ENCODE measurements around the gene ZNF579. TPM values are rescaled to one million over a fixed set of nuclear protein-coding genes. Genes with fewer than 3 reads are reported as not detected.

The ZNF579 gene, protein sequence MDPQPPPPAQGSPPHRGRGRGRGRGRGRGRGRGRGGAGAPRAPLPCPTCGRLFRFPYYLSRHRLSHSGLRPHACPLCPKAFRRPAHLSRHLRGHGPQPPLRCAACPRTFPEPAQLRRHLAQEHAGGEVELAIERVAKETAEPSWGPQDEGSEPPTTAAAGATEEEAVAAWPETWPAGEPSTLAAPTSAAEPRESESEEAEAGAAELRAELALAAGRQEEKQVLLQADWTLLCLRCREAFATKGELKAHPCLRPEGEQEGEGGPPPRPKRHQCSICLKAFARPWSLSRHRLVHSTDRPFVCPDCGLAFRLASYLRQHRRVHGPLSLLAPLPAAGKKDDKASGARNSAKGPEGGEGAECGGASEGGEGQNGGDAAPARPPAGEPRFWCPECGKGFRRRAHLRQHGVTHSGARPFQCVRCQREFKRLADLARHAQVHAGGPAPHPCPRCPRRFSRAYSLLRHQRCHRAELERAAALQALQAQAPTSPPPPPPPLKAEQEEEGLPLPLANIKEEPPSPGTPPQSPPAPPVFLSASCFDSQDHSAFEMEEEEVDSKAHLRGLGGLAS
- total RNA-seq = 7.2 and 13.8 TPM in 2 replicates

DNA sequence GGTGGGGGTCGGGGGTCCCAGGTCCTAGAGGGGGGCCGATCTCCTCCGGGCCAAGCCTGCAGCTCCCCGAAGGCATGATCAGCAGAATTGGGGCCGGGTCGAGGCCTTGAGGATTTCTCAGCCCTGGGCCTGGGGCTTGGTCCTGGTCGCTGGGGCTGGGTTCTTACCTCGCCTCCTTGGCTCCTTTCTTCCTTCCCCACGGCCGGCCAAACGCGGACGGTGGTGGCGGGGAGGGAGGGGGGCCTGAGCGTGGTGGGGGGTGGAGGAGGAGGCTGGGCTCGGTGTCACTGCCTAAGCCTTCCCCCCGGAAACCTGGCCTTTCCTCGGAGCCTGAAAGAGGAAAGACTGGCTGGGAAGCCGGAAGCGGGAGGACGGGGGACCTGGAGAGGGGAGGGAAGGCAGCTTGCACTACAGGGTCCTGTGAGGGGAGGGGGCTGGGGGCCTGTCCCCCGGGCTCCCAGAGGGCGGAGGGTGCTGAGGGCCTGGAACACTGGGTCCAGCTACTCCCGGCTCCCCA is at the start of gene ZNF579:
ZNF579 (minus strand) TSS at position 221 of the 517 bp plus-strand sequence. CDS start 1,209 bp downstream, outside the sequence.

DNA sequence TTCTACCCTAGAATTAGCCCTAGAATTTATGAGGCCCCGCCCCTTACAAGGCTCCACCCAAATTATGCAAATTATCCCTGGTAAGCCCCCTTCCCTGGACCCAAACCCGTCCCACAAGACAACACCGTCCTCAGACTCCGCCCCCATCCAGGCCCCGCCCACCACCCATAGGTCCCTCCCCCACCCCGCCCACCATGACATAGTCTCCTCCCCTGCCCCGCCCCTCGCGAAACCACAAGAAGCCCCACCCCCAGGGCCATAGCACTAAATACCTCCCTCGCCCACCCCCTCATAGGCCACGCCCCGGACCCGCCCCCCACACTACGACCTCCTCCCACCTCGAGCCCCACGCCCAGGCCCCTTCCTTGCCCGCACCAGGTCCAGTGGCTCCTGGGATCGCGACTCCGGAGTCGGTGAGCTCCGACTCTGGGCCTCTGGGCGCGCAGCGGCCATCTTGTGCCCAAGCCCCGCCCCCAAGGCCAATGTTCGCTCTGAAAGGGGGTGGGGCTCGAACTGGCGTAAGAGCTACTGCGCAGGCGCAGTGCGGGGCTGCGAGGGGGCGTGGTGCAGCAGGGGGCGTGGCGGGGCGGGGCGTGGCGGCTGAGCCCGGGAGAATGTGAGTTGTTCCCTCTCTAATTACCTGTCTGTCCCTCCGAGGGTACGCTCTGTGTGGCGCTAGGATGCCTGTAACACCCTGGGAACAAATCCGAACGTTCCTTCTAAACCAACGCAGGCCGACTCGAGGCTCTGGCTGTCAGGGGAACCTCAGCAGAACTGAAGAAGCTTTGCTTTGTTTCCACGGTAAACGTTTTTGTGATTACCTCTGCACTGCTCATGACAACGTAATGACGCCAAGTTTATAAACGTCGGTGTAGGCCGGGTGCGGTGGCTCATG is 43.7 kb upstream of the ZNF579 start, which contains the start of gene ZNF784:
ZNF784 (minus strand) TSS at position 458 of the 895 bp plus-strand sequence; CDS start at position 453, 5 bp downstream.

DNA sequence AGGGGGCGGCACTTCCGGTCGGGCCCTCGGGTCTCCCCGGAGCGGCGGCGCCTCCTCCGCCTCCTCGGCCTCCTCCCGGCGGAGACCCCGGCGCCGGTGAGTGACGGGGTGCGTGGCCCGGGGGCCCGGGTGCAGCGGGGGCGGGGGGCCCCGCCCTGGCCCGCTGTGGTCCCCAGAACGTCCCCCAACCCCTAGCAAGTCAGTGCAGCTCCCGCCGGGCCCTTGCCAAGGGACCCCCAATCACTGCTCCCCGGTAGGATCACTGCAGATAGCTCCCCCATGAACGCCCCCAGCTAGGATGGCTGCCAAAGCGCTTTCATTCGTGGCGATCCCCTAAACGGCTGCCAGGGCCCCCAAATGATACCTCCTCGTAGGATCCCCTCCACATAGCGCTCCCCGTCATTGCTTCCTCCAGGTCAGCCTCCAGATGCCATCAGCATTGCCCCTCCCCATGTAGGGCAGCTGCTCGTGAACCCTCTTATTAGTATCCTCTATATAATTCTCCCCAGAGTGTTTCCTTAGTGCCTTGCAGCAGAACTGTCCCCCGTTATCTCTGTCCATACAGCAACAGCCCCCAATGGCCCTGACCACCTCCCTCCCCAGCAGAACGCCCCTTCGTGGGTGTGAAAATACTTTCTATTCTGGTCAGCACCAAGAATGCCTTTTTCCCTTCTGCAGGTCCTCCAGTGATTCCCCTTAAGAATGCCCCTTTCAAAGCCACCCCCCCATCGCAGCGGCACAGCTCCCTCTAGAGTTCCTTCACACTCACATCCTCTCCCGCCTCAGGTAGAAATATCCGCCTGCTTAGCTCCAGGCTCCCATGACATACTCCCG is 25.2 kb upstream of the ZNF579 start, which contains the start of gene ZNF865:
ZNF865 (plus strand) TSS at position 11 of the 834 bp plus-strand sequence. CDS start 7,972 bp downstream, outside the sequence.

DNA sequence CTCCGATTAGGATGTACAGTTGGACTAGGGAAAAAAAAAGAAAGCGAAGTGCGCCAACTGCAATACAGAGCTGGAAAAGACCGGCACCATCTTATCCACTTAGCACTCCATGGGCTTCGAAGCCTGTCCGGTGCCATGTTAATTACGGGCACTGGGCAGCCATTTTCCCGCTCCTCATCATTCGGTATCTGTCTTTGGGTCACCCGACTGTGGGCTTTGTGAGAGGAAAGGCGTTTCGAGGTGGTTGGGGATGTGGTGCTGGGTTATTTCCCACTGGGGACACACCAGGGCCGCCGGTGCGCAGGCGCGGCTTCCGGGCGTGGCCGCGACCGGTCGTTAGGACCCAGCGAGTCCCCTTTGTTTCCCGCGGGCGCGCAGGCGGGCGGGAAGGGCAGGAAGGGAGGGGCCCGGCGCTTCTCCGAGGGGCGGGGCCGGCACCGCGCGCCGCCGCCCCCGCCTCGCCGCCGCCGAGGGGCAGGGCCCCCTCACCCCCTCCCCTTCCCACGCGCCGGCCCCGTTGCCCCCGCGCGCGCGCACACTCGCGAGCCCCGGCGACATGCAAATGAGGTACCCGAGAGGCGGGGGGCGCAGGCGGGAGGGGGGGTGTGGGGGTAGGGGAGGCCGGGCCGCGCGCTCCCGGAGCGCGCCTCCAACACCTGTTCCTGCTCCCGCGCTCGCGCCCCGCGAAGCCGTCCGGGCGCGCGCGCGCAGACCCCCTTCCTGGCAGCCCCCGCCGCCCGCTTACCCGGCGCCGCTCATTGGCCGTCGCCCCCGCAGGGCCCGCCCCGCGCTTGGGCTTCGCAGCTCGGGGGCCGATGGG is 19.4 kb upstream of the ZNF579 start, which contains the start of gene ZNF524:
ZNF524 (plus strand) TSS at position 447 of the 820 bp plus-strand sequence. CDS start 1,825 bp downstream, outside the sequence.

DNA sequence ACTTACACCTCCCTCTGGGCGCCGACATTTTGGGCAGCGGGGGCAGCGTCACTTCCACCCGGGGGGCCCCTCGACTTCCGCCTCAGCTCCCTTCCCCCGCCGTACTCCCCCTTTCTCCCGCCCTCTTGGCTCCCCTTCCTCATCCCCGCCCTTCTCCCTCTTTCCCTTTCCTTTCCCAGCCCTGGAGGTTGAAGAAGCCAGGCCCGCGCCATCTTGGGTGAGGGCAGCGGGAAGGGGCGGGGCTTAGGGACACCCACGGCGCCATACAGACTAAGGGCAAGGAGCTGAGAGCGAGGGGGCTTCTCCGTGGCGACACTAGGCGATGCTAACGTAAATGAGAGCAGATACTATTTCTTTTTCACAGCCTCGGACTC is 18.8 kb upstream of the ZNF579 start, which contains the start of gene FIZ1:
FIZ1 (minus strand) TSS at position 50 of the 374 bp plus-strand sequence. CDS start 1,652 bp downstream, outside the sequence.

DNA sequence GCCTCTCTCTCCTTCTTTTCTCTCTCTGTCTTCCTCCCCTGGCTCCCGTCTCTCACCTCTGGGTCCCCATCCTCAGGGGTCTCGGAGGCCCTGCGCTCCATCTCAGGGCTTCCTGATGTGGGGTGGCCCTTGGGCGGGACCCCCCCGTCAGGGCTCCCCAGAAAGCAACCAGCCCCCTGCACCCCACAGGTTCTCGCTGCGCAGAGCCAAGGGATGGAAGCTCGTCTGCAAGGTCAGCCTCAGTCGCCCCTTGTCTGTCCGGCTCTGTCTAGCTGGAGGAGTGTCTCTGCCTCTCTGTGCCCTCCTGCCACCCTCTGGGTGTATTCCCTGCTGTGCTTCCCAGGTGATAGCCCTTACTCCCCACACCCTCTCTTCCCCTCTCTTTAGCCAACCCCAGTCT is 35.2 kb downstream of the ZNF579 start, which contains the start of gene SBK3:
SBK3 (minus strand) TSS at position 101 of the 400 bp plus-strand sequence; CDS start at position 101, 0 bp downstream.

DNA sequence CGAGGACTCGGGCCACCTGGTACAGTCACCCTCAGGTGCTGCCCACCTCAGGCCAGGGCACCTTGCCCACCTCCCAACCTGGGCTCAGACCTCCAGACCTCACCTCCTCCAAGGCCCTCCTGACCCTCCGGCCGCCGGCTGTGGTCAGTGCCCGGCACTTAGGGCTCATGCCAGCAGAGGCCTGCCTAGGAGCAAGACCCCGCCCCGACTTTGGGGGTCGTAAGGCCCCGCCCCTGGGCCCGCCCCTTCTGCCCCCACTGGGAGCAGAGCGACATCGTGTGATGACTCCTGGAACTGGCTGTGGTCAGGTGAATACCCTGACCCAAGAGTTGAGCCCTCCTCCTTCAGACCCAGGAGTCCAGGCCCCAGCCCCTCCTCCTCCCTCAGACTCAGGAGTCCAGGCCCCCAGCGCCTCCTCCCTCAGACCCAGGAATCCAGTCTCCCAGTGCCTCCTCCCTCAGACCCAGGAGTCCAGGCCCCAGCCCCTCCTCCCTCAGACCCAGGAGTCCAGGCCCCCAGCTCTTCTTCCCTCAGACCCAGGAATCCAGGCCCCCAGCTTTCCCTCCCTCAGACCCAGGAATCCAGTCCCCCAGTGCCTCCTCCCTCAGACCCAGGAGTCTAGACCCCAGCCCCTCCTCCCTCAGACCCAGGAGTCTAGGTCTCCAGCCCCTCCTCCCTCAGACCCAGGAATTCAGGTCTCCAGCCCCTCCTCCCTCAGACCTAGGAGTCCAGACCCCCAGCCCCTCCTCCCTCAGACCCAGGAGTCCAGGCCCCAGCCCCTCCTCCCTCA is 43.5 kb downstream of the ZNF579 start, which contains the start of gene SBK2:
SBK2 (minus strand) TSS at position 183 of the 790 bp plus-strand sequence. CDS start 839 bp downstream, outside the sequence.

Other genes starting within 250 kb of the ZNF579 start
- gene KMT5C, start 241.0 kb downstream of the ZNF579 start, total RNA-seq = 5.8 and 29.9 TPM in 2 replicates
- 0.56 TPM in 1 of 2 replicates, not detected in the other for gene COX6B2, start 226.1 kb downstream of the ZNF579 start, total RNA-seq
- gene GARIN5B, start 217.6 kb downstream of the ZNF579 start, total RNA-seq = not detected in 2 replicates
- gene IL11, start 210.4 kb downstream of the ZNF579 start, total RNA-seq = 12.8 and 57.4 TPM in 2 replicates
- gene TMEM190, start 204.0 kb downstream of the ZNF579 start, total RNA-seq = 0.72 TPM in 1 of 2 replicates, not detected in the other
- 0.39 TPM in 1 of 2 replicates, not detected in the other for gene TMEM238, start 196.6 kb downstream of the ZNF579 start, total RNA-seq
- gene RPL28, start 194.9 kb downstream of the ZNF579 start, total RNA-seq = 712 and 1,214 TPM in 2 replicates
- gene UBE2S, start 173.1 kb downstream of the ZNF579 start, total RNA-seq = 73.9 and 116 TPM in 2 replicates
- not detected in 2 replicates for gene SHISA7, start 137.5 kb downstream of the ZNF579 start, total RNA-seq
- 40.2 and 112 TPM in 2 replicates for gene ISOC2, start 119.2 kb downstream of the ZNF579 start, total RNA-seq
- not detected in 2 replicates for gene C19orf85, start 116.1 kb downstream of the ZNF579 start, total RNA-seq
- gene ZNF628, start 104.2 kb downstream of the ZNF579 start, total RNA-seq = 3.2 and 10.4 TPM in 2 replicates
- gene NAT14, start 95.7 kb downstream of the ZNF579 start, total RNA-seq = 28.7 and 53.0 TPM in 2 replicates
- 6.9 and 19.6 TPM in 2 replicates for gene SSC5D, start 92.4 kb downstream of the ZNF579 start, total RNA-seq
- gene SBK2, start 43.7 kb downstream of the ZNF579 start, total RNA-seq = 1.8 TPM in 1 of 2 replicates, not detected in the other
- 0.13 and 0.40 TPM in 2 replicates for gene SBK3, start 35.3 kb downstream of the ZNF579 start, total RNA-seq
- 3.5 and 8.9 TPM in 2 replicates for gene FIZ1, start 18.7 kb upstream of the ZNF579 start, total RNA-seq
- gene ZNF524, start 19.4 kb upstream of the ZNF579 start, total RNA-seq = 17.5 and 19.0 TPM in 2 replicates
- 3.7 and 6.8 TPM in 2 replicates for gene ZNF865, start 24.8 kb upstream of the ZNF579 start, total RNA-seq
- 3.9 and 5.3 TPM in 2 replicates for gene ZNF784, start 43.7 kb upstream of the ZNF579 start, total RNA-seq
- gene ZNF580, start 60.2 kb upstream of the ZNF579 start, total RNA-seq = 18.1 and 30.6 TPM in 2 replicates
- gene ZNF581, start 62.8 kb upstream of the ZNF579 start, total RNA-seq = 33.0 and 58.8 TPM in 2 replicates
- gene CCDC106, start 67.4 kb upstream of the ZNF579 start, total RNA-seq = 18.0 and 25.4 TPM in 2 replicates
- gene U2AF2, start 74.2 kb upstream of the ZNF579 start, total RNA-seq = 101 and 133 TPM in 2 replicates
- 126 and 179 TPM in 2 replicates for gene EPN1, start 94.4 kb upstream of the ZNF579 start, total RNA-seq
- not detected in 2 replicates for gene NLRP9, start 157.6 kb upstream of the ZNF579 start, total RNA-seq
- not detected in 2 replicates for gene RFPL4A, start 178.2 kb upstream of the ZNF579 start, total RNA-seq
- not detected in 2 replicates for gene RFPL4AL1, start 188.3 kb upstream of the ZNF579 start, total RNA-seq